Measurements from ENCODE around the gene USP21. TPM values are rescaled to one million over a fixed set of nuclear protein-coding genes. Genes with fewer than 3 reads are reported as not detected.
"Not testable (repeated sequence)": the region's sequence is repeated elsewhere in the genome, so short reads cannot be mapped to it uniquely, and the experiment has no call there.

USP21 gene
- total RNA-seq, 1 experiment from 2014 or later: 41.9 TPM

GRCh38 chr1:161114556-161114955, 44.7 kb upstream of the USP21 start:
- intact Hi-C loops (cut with micrococcal nuclease; ENCODE audit: unreplicated experiment): no loop called here
- peak overlapping the region; percentile 59 for H3K27ac ChIP-seq (ENCODE audit: low read length)
- DNase-seq (ENCODE audit: low read depth, low spot score) (no peak), ATAC-seq (no peak)
- H3K4me1 ChIP-seq (ENCODE audit: control insufficient read depth, insufficient read depth, low read length): peaks cover 28% of the 10 kb centered on the region
- in situ Hi-C loops (cut with HindIII; ENCODE audit: low pct_unique_long_range_greater_than_20kb, low sequenced_read_pairs): no loop called here
- peaks cover 4% of the 10 kb centered on the region; the same call in 1 of the 2 replicates for H3K36me3 ChIP-seq (ENCODE audit: control insufficient read depth, insufficient read depth, low read length)
- ChIA-PET CTCF (no interaction called here), POLR2A (no interaction called here)
- H3K4me3 ChIP-seq (ENCODE audit: low read depth in 2 of 2, low read length in 2 of 2): 0 out of 4 replicates have a peak overlapping the region, but pooled peaks of 1 of the 2 experiments have one; percentile 12
- TF ChIP-seq POLR2AphosphoS5 (IDR thresholded peaks at IDR 0.05; ENCODE audit: low read depth, low read length) (no peak), CTCF (IDR thresholded peaks at IDR 0.05) (no peak), REST (IDR thresholded peaks at IDR 0.05; ENCODE audit: insufficient read depth in 1 of 2, low read depth in 2 of 2, low read length in 1 of 2) (no peak), TCF7L2 (IDR thresholded peaks at IDR 0.05; ENCODE audit: low read depth, low read length) (no peak), SIN3A (IDR thresholded peaks at IDR 0.05; ENCODE audit: borderline replicate concordance, insufficient read depth, low read depth, low read length) (no peak)
- H3K9me3 ChIP-seq (ENCODE audit: control insufficient read depth, insufficient read depth, low read depth, low read length): no peaks in the 10 kb centered on the region
- no TSS peak for BruUV-seq (replicated peaks)
- no peaks in the 10 kb centered on the region for H3K27me3 ChIP-seq (ENCODE audit: control insufficient read depth, insufficient read depth, low read length)

GRCh38 chr1:161115132-161115711, 44.1 kb upstream of the USP21 start:
- intact Hi-C loops (cut with micrococcal nuclease; ENCODE audit: unreplicated experiment): no loop called here
- H3K4me1 ChIP-seq (ENCODE audit: control insufficient read depth, insufficient read depth, low read length): peaks cover 35% of the 10 kb centered on the region
- POLR2A ChIA-PET: no interaction called here
- peak overlapping the region; percentile 45; the same call in 1 of the 2 replicates for H3K27ac ChIP-seq (ENCODE audit: low read length)
- no peaks in the 10 kb centered on the region for H3K27me3 ChIP-seq (ENCODE audit: control insufficient read depth, insufficient read depth, low read length)
- TF ChIP-seq SIN3A (IDR thresholded peaks at IDR 0.05; ENCODE audit: borderline replicate concordance, insufficient read depth, low read depth, low read length) (no peak), REST (IDR thresholded peaks at IDR 0.05; ENCODE audit: insufficient read depth in 1 of 2, low read depth in 2 of 2, low read length in 1 of 2) (no peak), POLR2AphosphoS5 (IDR thresholded peaks at IDR 0.05; ENCODE audit: low read depth, low read length) (no peak), TCF7L2 (IDR thresholded peaks at IDR 0.05; ENCODE audit: low read depth, low read length) (no peak), CTCF (IDR thresholded peaks at IDR 0.05) (no peak)
- ATAC-seq (peak; percentile 36; the same call in 1 of the 2 replicates), DNase-seq (ENCODE audit: low read depth, low spot score) (peak; percentile 96)
- peak overlapping the region; percentile 0 to 100; a peak in 3 of 4 replicates for H3K4me3 ChIP-seq (ENCODE audit: low read depth in 2 of 2, low read length in 2 of 2)
- H3K9me3 ChIP-seq (ENCODE audit: control insufficient read depth, insufficient read depth, low read depth, low read length): no peaks in the 10 kb centered on the region
- in situ Hi-C loops (cut with HindIII; ENCODE audit: low pct_unique_long_range_greater_than_20kb, low sequenced_read_pairs): no loop called here
- H3K36me3 ChIP-seq (ENCODE audit: control insufficient read depth, insufficient read depth, low read length): peaks cover 4% of the 10 kb centered on the region; the same call in 1 of the 2 replicates
- no TSS peak for BruUV-seq (replicated peaks)
- CTCF ChIA-PET: no interaction called here

GRCh38 chr1:161115961-161116360, 43.3 kb upstream of the USP21 start:
- in situ Hi-C loops (cut with HindIII; ENCODE audit: low pct_unique_long_range_greater_than_20kb, low sequenced_read_pairs); POLR2A ChIA-PET; H3K27me3 ChIP-seq (ENCODE audit: control insufficient read depth, insufficient read depth, low read length); DNase-seq (ENCODE audit: low read depth, low spot score); H3K9me3 ChIP-seq (ENCODE audit: control insufficient read depth, insufficient read depth, low read depth, low read length); intact Hi-C loops (cut with micrococcal nuclease; ENCODE audit: unreplicated experiment); BruUV-seq (replicated peaks); ATAC-seq; H3K36me3 ChIP-seq (ENCODE audit: control insufficient read depth, insufficient read depth, low read length); CTCF ChIA-PET: not testable (repeated sequence)
- Histone ChIP-seq H3K4me1 (ENCODE audit: control insufficient read depth, insufficient read depth, low read length) (peaks cover 36% of the 10 kb centered on the region), H3K27ac (ENCODE audit: low read length) (peak overlapping the region; percentile 45; the same call in 1 of the 2 replicates), H3K4me3 (ENCODE audit: low read depth in 2 of 2, low read length in 2 of 2) (peak overlapping the region in 1 of 2 experiments; percentile 100; a peak in 2 of 4 replicates)

Data from Panc1 (cell line).